ENCODE results near the gene CYREN.
"Not testable (repeated sequence)": the region's sequence is repeated elsewhere in the genome, so short reads cannot be mapped to it uniquely, and the experiment has no call there.

CYREN gene

GRCh38 chr7:135170274-135170997 is at the start of gene CYREN:
TSS of gene CYREN (minus strand) at chr7:135170707. CDS start at chr7:135168922, 1,785 bp downstream.
- peak; percentile 91 for DNase-seq

DNA sequence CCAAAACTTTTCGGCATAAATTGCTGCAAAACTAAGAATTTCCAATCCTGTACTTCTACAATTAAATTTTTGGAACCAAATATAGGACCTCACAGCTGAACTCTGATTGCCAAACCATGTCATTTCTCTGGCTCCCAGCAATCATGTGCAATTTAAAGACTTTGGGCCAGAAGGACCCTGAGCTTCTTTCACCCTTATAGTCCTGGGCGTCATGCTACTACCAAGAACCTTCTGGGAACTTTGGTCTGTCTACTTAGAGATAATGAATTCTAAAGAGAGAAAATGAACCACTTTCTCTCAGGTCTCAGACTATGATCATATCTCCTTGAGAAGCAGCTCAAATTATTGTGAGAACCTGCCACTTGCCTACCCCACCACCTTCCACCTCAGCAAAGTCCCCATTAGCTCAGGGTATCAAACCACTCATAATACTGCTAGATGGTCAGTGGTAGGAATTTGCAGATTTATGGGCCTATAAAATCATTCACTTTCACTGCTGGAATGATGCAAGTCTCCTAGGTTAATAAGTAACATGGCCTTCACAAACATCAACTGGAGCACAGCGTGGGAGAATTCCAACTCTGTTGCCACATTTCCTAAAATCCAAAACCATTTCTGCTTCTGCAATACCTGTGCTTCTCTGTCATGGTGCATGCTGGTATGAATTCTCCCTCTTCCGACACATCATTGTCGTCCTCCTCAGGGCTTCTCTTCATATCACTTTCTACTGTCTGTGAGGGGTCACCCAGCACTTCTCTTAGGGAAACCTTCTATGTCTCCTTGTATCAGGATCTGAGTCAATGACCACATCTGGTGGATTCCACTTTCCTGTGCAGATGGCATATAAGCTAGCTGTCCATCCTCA is 47.4 kb upstream of the CYREN start:
- no peak for DNase-seq

GRCh38 chr7:135215698-135216097 is 45.2 kb upstream of the CYREN start:
- DNase-seq, result no peak

DNA sequence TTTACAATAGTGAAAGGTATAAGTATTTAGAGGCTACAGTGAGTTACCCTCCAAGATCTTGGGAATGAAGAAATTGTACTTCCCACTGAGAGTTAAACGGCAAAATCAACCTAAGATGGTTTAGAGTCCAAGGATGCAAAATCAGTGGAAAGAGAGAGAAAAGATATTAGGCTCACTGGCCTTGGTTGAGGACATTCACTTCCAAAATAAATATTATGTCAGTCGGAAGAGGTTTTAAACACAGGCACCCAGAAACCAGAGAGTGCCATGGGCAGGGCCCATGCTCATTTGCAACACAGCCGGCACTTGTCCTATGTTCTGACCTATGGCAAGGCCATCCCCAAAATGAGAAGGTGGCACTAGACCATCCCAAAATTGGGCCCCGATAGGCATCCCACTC is 44.7 kb upstream of the CYREN start:
- no peak for DNase-seq

DNA sequence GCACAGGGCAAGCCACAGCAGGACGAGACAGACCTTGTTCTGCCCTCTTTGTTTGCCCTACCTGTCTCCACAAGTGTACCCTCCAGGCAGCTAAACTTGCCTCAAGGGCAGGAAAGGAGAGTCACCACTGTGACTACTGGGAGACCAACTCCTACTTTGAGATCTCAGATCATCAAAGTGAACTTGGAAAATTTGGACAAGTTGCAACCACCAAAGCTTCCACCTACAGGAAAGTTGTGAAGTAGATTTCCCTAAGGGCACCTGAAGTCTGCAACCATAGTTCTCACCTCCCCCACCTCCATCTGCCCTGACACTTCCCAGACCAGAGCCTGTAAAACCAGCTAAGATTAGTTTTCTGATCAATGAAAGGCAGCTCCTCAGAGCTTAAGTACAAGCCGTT is 43.3 kb upstream of the CYREN start:
- DNase-seq, result no peak

DNA sequence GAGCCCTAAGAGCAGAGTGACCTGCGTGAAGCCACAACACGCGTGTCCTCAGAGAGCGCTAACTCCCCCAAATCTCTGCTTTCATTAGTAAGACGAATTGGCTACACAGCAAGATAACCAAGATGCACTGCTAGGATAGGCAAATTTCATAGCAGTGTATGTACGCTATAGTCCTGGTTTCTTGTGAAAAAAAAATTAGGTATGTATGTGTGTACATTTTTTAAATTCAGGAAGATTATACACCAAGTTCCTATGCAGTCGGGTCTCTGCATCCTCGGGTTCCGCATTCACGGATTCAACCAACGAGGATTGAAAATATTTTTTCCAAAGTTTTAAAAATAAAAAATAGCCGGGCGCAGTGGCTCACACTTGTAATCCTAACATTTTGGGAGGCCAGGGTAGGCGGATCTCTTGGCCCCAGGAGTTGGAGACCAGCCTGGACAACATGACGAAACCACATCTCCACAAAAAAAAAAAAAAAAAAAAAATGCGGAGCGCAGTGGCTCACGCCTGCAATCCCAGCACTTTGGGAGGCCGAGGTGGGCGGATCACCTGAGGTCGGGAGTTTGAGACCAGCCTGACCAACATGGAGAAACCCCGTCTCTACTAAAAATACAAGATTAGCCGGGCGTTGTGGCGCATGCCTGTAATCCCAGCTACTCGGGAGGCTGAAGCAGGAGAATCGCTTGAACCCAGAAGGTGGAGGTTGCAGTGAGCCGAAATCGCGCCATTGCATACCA is 41.6 kb upstream of the CYREN start:
- not testable (repeated sequence) for DNase-seq

DNA sequence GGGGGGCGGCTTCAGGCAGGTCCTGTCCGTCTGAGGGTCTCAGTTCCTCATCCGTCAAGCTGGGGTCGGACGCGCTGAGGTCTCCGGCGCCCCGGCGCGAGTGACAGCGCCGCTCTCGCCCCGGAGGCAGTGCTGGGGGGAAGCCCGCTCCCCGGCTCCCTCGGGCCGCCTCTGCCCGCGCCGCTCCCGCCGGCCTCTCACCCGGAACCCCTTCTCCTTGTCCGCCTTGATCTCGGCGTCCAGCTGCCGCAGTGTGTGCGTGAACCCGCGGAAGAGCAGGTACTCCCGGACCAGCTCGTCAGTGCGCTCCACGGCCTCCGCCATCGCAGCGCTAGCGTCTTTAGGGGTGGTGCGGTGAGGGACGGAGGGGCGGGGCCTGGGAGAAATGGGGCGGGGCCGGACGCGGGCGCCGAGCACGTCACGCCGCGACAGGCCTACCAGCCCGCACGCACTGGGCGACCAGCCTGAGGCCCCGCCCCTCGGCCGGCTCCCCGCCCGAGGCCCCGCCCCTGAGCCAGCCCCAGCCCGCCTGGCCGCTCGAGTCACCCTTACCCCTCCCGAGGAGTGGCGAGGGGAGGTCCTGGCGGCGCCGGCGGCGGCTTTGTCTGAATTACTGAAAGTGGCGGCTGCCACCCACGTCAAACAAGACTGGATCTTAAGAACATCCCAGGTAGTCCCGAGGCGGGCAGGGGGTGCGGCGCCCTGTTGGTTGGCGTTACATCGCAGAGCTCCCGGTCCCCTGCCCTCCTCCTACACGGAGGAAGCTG is 40.9 kb upstream of the CYREN start, which contains the start of gene WDR91:
WDR91 (minus strand) TSS at position 348 of the 767 bp plus-strand sequence; CDS start at position 324, 24 bp downstream.
- peak; percentile 97 for DNase-seq

- no peak for DNase-seq
Observed at GRCh38 chr7:135210888-135211178, 40.3 kb upstream of the CYREN start.

- DNase-seq, result no peak
Observed at GRCh38 chr7:135209225-135209834, 38.8 kb upstream of the CYREN start.

- no peak for DNase-seq
Observed at GRCh38 chr7:135208102-135208793, 37.7 kb upstream of the CYREN start.

GRCh38 chr7:135207406-135208101 is 37.0 kb upstream of the CYREN start:
- DNase-seq, result no peak

- DNase-seq, result no peak
Observed at GRCh38 chr7:135206941-135207391, 36.5 kb upstream of the CYREN start.

DNA sequence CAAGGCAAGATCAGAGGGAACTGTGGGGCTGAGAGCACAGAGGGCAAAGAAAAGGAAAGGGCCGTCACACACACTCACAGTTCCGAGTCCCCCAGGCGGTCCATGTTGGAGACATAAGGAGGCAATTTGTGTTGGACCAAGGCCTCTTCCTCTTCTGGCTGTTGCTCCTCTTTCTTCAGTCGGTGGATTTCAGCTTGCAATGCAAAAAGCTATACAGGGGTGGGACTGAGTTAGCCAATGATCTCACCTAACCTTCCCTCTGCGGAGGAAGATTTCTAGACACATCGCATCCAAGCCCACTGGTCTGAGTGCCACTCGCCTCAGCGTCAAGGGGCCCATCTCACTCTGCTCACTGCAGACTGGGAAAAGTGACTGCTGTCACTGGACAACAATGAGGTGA is 35.3 kb upstream of the CYREN start:
- DNase-seq, result no peak

DNA sequence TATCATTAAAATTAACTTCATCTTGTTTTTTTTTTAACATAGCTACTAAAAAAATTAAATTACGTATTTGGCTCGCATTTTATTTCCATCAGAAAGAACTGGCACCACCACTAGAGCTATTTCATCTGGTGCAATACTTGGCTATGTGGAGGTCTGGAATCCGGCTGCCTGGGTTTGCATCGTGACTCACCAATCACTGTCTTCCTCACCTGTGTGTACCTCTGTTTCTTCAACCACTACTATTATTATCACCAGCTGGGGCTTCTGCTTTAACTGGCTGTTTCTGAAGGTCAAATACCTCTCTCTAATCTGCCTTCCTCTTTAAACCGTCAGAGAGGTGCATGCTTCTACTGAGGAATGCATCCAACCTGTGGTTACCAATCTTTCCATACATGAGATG is 34.4 kb upstream of the CYREN start:
- DNase-seq, result no peak

GRCh38 chr7:135204341-135204749 is 33.8 kb upstream of the CYREN start:
- DNase-seq, result no peak

- DNase-seq, result no peak
Observed at GRCh38 chr7:135201350-135201749, 30.8 kb upstream of the CYREN start.

DNA sequence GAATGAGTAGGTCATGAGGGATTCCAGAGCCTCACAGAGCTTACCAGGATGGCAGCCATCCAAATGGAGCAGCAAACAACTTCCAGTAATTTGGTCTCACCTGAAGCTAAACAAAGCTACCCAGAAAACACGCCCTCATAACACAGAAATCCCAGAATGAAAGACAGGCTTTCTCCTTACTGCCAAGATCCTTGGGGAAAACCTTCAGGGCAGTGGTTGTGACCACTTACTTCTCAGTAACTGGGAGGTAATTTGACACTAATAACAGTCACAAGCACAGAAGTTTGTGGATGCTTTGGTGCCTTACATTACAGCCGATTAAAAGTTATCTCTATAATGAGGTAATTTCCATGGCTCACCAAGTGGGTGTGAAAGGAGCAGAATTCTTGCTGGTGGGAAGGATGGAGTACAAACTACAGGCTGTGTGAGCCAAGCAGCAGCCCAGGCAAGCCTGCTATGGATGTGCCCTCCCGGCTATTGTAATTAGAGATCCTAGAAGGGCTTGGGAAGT is 30.4 kb upstream of the CYREN start:
- no peak for DNase-seq

DNA sequence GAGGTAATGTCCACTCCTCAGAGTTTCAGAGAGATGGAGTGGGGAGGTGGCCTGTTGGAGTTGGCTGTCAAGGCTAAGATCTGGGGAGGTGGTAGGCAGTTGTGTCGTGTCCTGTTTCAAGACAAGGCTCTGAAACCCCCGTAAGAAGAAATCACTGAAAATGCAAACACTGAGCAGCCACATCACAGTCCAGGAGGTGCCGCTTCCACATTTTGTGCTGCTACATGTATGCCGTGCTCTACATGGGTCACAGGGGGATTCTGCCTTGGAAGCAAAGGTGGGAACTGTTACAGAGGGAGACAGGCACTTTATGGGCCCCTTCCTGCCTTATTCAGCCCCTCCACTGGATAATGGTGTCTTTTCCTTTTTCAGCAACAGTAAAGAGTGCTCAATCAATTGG is 28.9 kb upstream of the CYREN start:
- DNase-seq, result no peak

DNA sequence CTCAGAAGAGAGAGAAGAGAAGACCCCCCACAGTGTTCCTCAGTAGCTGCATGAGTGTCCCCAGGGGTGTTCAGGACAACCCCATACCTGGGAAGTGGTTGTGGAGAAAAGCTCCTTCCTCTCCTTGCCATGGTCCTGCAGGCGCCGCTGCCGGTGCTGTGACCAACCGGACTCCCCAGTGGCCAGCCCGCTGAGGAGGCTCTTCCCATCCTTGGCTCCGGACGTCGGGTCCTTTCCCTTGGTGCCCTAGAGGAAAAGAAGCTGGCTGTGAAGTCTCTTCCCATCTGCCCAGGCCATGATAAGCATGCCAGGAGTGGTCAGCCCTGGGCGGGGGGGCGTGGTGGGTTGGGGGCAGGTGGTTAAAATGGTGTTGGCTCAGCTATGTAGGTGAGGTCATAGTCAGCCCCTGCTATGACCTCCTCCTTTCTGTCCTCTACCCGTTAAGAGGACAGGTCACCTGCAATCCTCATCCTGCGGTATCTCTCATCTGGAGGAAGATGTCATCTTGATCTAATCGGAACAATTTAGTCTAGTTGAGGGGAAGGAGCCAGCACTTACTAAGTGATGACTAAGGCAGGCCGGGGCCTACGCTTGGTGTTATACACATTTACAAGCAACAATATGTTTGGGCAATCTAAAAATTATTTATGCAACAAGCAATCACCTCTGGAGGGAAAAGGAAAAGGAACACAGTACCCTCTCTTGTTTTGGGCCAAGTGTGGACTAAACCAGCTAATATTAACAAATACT is 27.6 kb upstream of the CYREN start:
- no peak for DNase-seq

- no peak for DNase-seq
Observed at GRCh38 chr7:135197343-135197742, 26.8 kb upstream of the CYREN start.
